ENCODE data around the gene PWP2. TPM values are rescaled to one million over a fixed set of nuclear protein-coding genes. Genes with fewer than 3 reads are reported as not detected.
A peak's percentile ranks its signal among the peaks of the same experiment; 100 is the strongest.

Gene PWP2
- total and polyA plus RNA-seq, 12 donors = 1.0 to 14.8 (median 5.4) TPM; not detected in 1

GRCh38 chr21:44059710-44060109 is 47.5 kb upstream of the PWP2 start:
- intact Hi-C loops (cut with DNase I) = loop anchor here in 1 of 10 donors (10.0 kb wide), 2 partner anchors 55 to 245 kb away; no protein-coding TSS in a partner anchor
- peaks cover 0 to 96% (median 25%) of the 10 kb centered on the region in 9 donors for H3K36me3 ChIP-seq
- WGBS, 2 donors = 78 to 83% methylated on average over 4 of the region's 4 CpGs

GRCh38 chr21:44062380-44062779 is 44.8 kb upstream of the PWP2 start:
- H3K4me3 ChIP-seq = no peak overlapping the region
- no peak for DNase-seq
- H3K4me1 ChIP-seq = peaks cover 0 to 12% (median 0%) of the 10 kb centered on the region in 9 donors
- H3K27ac ChIP-seq = no peak overlapping the region
- H3K9me3 ChIP-seq = no peaks in the 10 kb centered on the region
- 93 to 96% methylated on average over 7 of the region's 7 CpGs for WGBS, 2 donors
- no peak for TF ChIP-seq CTCF (IDR thresholded peaks at IDR 0.05)
- H3K36me3 ChIP-seq = peaks cover 0 to 99% (median 33%) of the 10 kb centered on the region in 9 donors
- H3K27me3 ChIP-seq = no peaks in the 10 kb centered on the region
- intact Hi-C loops (cut with DNase I) = no loop called here
- ATAC-seq = peak in 1 of 8 donors; percentile 54

More at GRCh38 chr21:44059710-44060109, 47.5 kb upstream of the PWP2 start:
- Histone ChIP-seq H3K9me3 (no peaks in the 10 kb centered on the region), H3K4me1 (peaks cover 0 to 8% (median 0%) of the 10 kb centered on the region in 9 donors), H3K27me3 (no peaks in the 10 kb centered on the region), H3K27ac (no peak overlapping the region), H3K4me3 (no peak overlapping the region)
- ATAC-seq (no peak), DNase-seq (no peak)
- TF ChIP-seq CTCF (IDR thresholded peaks at IDR 0.05) = no peak

- intact Hi-C loops (cut with DNase I) = no loop called here
- DNase-seq (no peak), ATAC-seq (no peak)
- Histone ChIP-seq H3K36me3 (peaks cover 0 to 98% (median 33%) of the 10 kb centered on the region in 9 donors), H3K9me3 (no peaks in the 10 kb centered on the region), H3K27ac (no peak overlapping the region), H3K27me3 (no peaks in the 10 kb centered on the region), H3K4me3 (no peak overlapping the region), H3K4me1 (peaks cover 0 to 12% (median 0%) of the 10 kb centered on the region in 9 donors)
- TF ChIP-seq CTCF (IDR thresholded peaks at IDR 0.05) = no peak
- 91 to 96% methylated on average over 19 of the region's 19 CpGs for whole genome bisulfite sequencing, 2 donors
Observed at GRCh38 chr21:44063151-44063912, 43.9 kb upstream of the PWP2 start.

GRCh38 chr21:44064852-44065403 is 42.3 kb upstream of the PWP2 start:
- H3K27ac ChIP-seq = peak overlapping the region in 1 of 10 donors; percentile 64
- no peaks in the 10 kb centered on the region for H3K27me3 ChIP-seq
- H3K9me3 ChIP-seq = no peaks in the 10 kb centered on the region
- intact Hi-C loops (cut with DNase I) = no loop called here
- ATAC-seq (no peak), DNase-seq (no peak)
- peaks cover 0 to 93% (median 27%) of the 10 kb centered on the region in 9 donors for H3K36me3 ChIP-seq
- H3K4me3 ChIP-seq = no peak overlapping the region
- WGBS, 2 donors = 93 to 95% methylated on average over 13 of the region's 13 CpGs
- TF ChIP-seq CTCF (IDR thresholded peaks at IDR 0.05) = no peak
- H3K4me1 ChIP-seq = peaks cover 0 to 12% (median 0%) of the 10 kb centered on the region in 9 donors
